Calu3 (cell line): Measurements from ENCODE around the gene LMAN1L. TPM values are rescaled to one million over a fixed set of nuclear protein-coding genes. Genes with fewer than 3 reads are reported as not detected.

Source experiments
- BruUV-seq: library from RNA; stranded (reverse); fragments of 400-500 nt; replicated peaks from 2 replicates; lab custom pipeline; 2021; lab: Mats Ljungman, UMichigan
- CTCF ChIA-PET: fragments of 300-600 bp; sonication (Branson Sonifier 250); formaldehyde crosslinking; loops from one replicate; lab custom pipeline; 2022; ENCODE audit warnings: antibody characterized with exemption; lab: Charles Lee
- DNase-seq: peaks from one replicate; pipeline ENCODE4 v3.0.0; 2022
- H3K27ac Mint-ChIP-seq: one replicate; pipeline ENCODE4 v1.8.0; 2022; ENCODE audit warnings: mixed read lengths; ENCODE audit not compliant: unreplicated experiment
- H3K27me3 Mint-ChIP-seq: one replicate; pipeline ENCODE4 v1.8.0; 2022; ENCODE audit warnings: mixed read lengths; ENCODE audit not compliant: unreplicated experiment
- H3K36me3 Mint-ChIP-seq: one replicate; pipeline ENCODE4 v1.8.0; 2022; ENCODE audit warnings: mild to moderate bottlenecking, moderate library complexity, mixed read lengths; ENCODE audit not compliant: insufficient read depth, unreplicated experiment
- H3K4me1 Mint-ChIP-seq: one replicate; pipeline ENCODE4 v1.8.0; 2022; ENCODE audit warnings: mild to moderate bottlenecking, low read depth, mixed read lengths; ENCODE audit not compliant: unreplicated experiment
- H3K4me3 Mint-ChIP-seq: one replicate; pipeline ENCODE4 v1.8.0; 2022; ENCODE audit warnings: mild to moderate bottlenecking, low read depth, moderate library complexity, mixed read lengths; ENCODE audit not compliant: unreplicated experiment
- H3K9me3 Mint-ChIP-seq: one replicate; pipeline ENCODE4 v1.8.0; 2022; ENCODE audit warnings: low read depth, mixed read lengths; ENCODE audit not compliant: unreplicated experiment
- intact Hi-C: fragments of 100-400 bp; cut with micrococcal nuclease; formaldehyde crosslinking; loops from one replicate; pipeline ENCODE4 v1.10.0; 2022; ENCODE audit not compliant: unreplicated experiment
- total RNA-seq: library from RNA; stranded (reverse); gene quantifications from 2 replicates; pipeline ENCODE4 v1.2.3, GENCODE V29; 2022
- TF ChIP-seq, protein P1 (sequence below): fragments of 200-600 bp; IDR thresholded peaks from one replicate; pipeline ENCODE4 v1.8.0; 2022; ENCODE audit warnings: antibody characterized with exemption; ENCODE audit not compliant: unreplicated experiment

Gene LMAN1L
- total RNA-seq, 1 experiment from 2014 or later = 0.35 TPM

DNA sequence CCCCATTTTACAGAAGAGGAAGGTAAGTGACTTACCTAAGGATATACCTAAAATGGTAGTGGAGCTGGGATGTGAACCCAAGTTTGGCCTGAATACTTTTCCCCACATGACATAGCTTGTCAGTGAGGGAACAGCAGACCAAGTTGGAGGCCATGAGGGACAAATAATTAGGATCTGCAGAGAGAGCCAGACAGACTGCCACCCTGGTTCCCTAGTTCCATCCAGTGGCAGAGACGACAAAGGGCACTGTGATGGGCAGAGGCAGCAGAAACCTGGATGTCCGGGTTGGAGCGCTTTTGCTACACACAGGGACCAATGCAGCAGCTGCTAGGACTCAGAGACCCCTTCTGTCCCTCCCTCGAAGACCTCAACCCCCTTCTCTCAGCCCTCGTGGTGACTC is 15.0 kb downstream of the LMAN1L start:
- CTCF ChIA-PET = no interaction called here
- H3K27me3 Mint-ChIP-seq = peaks cover 81% of the 10 kb centered on the region
- TF ChIP-seq, protein P1, sequence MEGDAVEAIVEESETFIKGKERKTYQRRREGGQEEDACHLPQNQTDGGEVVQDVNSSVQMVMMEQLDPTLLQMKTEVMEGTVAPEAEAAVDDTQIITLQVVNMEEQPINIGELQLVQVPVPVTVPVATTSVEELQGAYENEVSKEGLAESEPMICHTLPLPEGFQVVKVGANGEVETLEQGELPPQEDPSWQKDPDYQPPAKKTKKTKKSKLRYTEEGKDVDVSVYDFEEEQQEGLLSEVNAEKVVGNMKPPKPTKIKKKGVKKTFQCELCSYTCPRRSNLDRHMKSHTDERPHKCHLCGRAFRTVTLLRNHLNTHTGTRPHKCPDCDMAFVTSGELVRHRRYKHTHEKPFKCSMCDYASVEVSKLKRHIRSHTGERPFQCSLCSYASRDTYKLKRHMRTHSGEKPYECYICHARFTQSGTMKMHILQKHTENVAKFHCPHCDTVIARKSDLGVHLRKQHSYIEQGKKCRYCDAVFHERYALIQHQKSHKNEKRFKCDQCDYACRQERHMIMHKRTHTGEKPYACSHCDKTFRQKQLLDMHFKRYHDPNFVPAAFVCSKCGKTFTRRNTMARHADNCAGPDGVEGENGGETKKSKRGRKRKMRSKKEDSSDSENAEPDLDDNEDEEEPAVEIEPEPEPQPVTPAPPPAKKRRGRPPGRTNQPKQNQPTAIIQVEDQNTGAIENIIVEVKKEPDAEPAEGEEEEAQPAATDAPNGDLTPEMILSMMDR = no peak
- intact Hi-C loops = no loop called here
- no peaks in the 10 kb centered on the region for H3K36me3 Mint-ChIP-seq
- H3K4me3 Mint-ChIP-seq = no peak overlapping the region
- no peak for DNase-seq
- no peak overlapping the region for H3K27ac Mint-ChIP-seq
- no peaks in the 10 kb centered on the region for H3K9me3 Mint-ChIP-seq
- no TSS peak for BruUV-seq
- peaks cover 3% of the 10 kb centered on the region for H3K4me1 Mint-ChIP-seq

DNA sequence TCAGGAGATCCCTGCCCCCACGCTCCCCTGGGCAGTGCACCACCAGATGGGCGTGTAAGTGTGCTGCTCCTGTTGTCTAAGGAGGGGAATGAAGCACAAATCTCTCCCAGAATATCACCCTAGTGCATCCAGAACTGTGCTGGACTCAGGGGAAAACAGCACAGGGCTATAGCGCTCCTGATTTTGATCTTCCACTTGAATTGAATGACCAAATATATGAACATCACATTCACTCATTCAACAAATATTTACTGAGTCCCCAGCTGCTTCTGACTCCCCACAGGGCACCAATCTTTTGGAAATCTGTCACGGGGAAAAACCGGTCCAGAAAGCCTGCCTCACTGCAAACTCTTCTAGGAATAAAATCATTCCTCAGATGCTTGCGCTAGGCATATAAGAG is 16.2 kb downstream of the LMAN1L start:
- Mint-ChIP-seq H3K27ac (no peak overlapping the region), H3K36me3 (no peaks in the 10 kb centered on the region), H3K27me3 (peaks cover 69% of the 10 kb centered on the region), H3K4me1 (peaks cover 8% of the 10 kb centered on the region), H3K4me3 (no peak overlapping the region), H3K9me3 (no peaks in the 10 kb centered on the region)
- no TSS peak for BruUV-seq
- DNase-seq = no peak
- CTCF ChIA-PET = no interaction called here
- TF ChIP-seq, protein P1 = no peak
- intact Hi-C loops = no loop called here

DNA sequence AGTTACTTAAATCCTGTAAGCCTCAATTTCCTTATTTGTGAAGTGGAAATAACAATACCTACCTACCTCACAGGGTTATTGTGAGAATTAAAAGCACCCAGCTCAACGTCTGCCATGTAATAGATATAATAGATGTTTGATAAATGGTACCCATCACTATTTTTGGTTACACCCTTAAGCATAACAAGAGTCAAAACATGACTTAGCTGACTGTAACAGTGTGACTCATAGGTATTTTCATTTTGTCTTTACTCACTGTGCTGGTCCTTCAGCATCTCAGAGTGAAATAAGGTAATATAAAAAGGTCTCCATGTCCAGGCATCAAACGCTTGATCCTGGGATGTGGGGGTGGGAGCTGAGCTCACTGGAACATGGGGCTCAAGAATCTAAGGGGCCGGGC is 16.9 kb downstream of the LMAN1L start:
- CTCF ChIA-PET = no interaction called here
- intact Hi-C loops = no loop called here
- TF ChIP-seq, protein P1 = no peak
- Mint-ChIP-seq H3K27ac (no peak overlapping the region), H3K27me3 (peaks cover 62% of the 10 kb centered on the region), H3K36me3 (no peaks in the 10 kb centered on the region), H3K9me3 (no peaks in the 10 kb centered on the region), H3K4me3 (no peak overlapping the region), H3K4me1 (peaks cover 8% of the 10 kb centered on the region)
- BruUV-seq = no TSS peak
- no peak for DNase-seq

DNA sequence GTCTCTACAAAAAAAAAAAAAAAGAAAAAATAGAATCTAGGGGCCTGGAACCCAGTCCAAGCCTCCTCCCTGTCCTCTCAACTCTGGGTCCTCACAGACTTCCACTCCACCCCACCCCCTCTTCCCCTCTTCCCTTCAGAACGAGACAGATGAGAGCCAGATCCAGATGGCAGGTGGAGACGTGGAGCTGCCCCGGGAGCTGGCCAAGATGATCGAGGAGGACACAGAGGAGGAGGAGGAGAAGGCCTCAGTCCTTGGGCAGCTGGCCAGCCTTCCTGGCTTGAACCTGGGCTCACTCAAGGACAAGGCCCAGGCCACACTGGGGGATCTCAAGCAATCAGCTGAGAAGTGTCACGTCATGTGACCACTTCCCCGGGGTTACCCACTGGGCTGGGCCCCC is 17.4 kb downstream of the LMAN1L start:
- no TSS peak for BruUV-seq
- TF ChIP-seq, protein P1 = no peak

More for the DNA sequence above, 17.4 kb downstream of the LMAN1L start:
- H3K36me3 Mint-ChIP-seq = no peaks in the 10 kb centered on the region
- DNase-seq = no peak
- CTCF ChIA-PET = no interaction called here
- H3K4me1 Mint-ChIP-seq = peaks cover 12% of the 10 kb centered on the region
- no peak overlapping the region for H3K27ac Mint-ChIP-seq
- no peak overlapping the region for H3K4me3 Mint-ChIP-seq
- intact Hi-C loops = no loop called here
- peaks cover 57% of the 10 kb centered on the region for H3K27me3 Mint-ChIP-seq
- H3K9me3 Mint-ChIP-seq = no peaks in the 10 kb centered on the region
